NCI-H2029 (cell line): ENCODE measurements around the gene TBX15.
A peak's percentile ranks its signal among the peaks of the same experiment; 100 is the strongest.

Source experiments
- DNase-seq: peaks from one replicate; lab custom pipeline; 2025; lab: John Stamatoyannopoulos, UW

TBX15 gene

DNA sequence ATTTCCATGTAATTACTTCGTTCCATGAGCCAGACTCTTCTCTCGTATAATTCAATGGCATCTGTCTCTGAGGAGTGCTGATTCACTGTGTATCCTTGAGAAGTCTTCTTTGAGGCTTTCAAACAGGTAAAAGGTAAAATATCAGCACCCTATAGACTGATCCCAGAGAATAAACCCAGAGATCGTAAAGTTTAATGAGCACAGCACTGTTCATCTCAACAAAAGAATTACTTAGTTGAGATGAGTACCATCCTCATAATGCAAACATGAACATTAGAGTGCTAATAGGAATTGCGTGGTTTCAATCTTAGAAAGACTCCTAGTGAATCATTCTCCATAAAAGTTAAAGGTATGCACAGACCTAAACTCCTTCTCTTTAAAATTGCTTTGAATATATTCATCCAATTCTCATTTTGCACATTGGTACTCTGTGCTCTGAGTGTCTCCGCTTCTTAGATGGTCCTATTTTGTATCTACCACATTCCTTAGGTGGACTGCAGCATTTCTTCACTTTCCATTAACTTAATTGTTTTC is 97.2 kb downstream of the TBX15 start:
- DNase-seq: no peak

- DNase-seq: no peak
Measured at GRCh38 chr1:118884946-118885345, 103.2 kb downstream of the TBX15 start.

- DNase-seq: no peak
Measured at GRCh38 chr1:118881751-118882150, 106.4 kb downstream of the TBX15 start.

GRCh38 chr1:118878661-118879060 is 109.5 kb downstream of the TBX15 start:
- no peak for DNase-seq

GRCh38 chr1:118877668-118878396 is 110.3 kb downstream of the TBX15 start:
- DNase-seq: no peak

DNA sequence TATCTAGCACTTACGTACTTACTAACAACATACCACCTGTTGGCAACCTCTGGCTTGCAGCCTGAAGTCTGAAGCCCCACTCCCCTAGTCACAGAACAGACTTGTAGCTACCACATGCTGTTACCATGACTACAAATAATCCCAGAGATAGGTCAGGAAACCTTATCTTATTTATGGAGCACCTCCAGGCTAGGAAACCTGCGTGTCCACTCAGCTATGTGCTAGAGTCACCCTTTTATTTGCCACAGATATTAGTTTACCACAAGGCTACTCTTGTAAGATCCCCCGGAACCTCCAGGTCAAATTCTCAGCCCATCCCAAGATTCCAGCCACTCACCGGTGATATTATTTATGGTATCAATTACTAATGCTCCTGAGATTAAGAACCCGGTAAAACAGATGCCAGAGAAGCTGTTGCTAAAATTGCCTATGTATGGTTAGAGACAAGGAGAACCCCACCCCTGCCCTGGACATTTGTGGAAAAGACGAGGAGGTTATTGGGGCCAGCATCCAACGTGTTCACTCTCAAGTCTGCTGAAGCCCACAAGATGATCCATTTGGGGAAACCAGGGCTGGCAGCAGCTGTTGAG is 116.5 kb downstream of the TBX15 start:
- no peak for DNase-seq

DNA sequence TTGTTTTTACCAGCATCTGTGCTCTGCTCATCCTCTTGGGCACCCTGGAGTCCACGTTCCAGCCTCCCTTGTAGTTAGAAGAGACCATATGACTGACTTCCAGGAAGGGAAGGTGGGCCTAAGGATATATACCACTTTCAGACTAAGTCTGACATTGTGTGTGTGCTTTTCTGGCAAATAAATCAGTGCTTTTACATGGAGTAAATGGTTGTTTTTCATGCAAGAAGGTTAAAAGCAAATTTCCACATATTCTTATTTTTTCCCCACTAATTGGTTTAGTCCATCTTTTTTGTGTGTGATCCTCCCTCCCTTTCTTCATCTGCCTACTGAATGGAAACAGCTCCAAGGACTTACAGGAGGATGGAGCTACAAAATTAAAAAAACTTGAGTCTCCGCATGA is 119.8 kb downstream of the TBX15 start:
- DNase-seq: no peak

DNA sequence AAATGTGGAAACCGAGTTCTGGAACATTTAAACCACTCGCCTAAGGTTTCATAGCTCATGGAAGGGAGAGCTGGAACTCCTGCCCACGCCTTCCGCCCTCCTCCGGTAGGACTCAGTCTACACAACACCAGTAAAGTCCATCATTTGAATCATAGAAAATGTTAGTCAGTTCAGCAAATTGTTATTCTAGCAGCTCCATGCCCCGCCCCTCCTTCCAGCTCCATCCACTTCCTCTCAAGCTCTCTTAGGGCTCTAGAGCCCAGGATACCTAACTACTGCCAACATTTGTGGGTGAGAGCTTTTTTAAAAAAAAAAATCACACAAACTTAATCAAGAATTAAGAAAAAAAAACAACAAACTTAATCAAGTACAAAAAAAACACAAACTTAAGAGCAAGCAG is 121.8 kb downstream of the TBX15 start:
- DNase-seq: no peak

- no peak for DNase-seq
Measured at GRCh38 chr1:118863688-118864087, 124.5 kb downstream of the TBX15 start.

DNA sequence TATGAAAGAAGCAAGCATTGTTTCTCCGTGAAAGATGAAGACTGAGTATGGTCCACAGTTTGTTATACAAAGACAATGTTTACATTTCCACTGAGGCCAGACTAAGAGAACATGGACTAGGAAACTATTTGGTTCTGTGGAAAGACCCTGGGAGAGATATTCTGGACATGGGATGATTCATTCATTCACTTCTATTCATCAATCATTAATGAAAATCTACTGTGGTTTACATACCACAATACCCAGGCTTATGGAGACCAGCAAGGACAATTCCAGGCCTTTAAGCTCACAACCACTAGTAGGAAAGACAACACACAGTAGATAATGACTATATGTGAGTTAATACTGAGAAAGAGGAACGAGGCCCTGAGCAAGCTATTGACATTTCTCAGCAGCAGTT is 125.4 kb downstream of the TBX15 start:
- DNase-seq: no peak

- no peak for DNase-seq
Measured at GRCh38 chr1:118861216-118861615, 126.9 kb downstream of the TBX15 start.

GRCh38 chr1:118859999-118860398 is 128.1 kb downstream of the TBX15 start:
- DNase-seq: no peak

DNA sequence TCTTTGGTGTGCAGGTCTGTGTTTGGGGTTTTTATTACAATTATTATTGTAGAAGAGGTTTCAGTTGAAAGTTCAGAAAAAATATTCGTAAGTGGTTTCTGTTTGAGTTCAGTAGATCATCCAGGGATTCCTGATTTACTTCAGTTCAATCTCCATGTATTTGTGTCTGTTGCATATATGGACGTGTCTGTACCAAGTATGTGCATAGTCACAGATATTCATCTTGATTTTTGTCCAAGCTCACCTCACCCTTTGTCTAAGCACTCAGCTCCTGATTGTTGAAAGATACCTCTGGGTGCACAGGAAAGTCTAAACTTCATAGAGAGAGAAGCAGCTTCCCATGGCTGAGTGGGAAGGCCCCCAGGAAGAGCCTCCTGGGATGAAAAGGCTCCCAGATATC is 141.7 kb downstream of the TBX15 start:
- DNase-seq: no peak

GRCh38 chr1:118842452-118843201 is 145.5 kb downstream of the TBX15 start:
- DNase-seq: peak; percentile 87

GRCh38 chr1:118841521-118841920 is 146.6 kb downstream of the TBX15 start:
- no peak for DNase-seq
